HEK293 (cell line): Measurements from ENCODE around the gene CD82.

ENCODE experiments used
- BCL11A ChIP-seq: fragments of 450-650 bp; formaldehyde crosslinking; IDR thresholded peaks from 2 replicates; pipeline ENCODE4 v1.5.1; 2016; ENCODE audit warnings: low read depth, missing biosample characterization, missing genetic modification characterization
- CTCF ChIP-seq: fragments of 450-650 bp; formaldehyde crosslinking; IDR thresholded peaks from 2 replicates; pipeline ENCODE4 v1.5.1; 2016; ENCODE audit warnings: missing biosample characterization, missing genetic modification characterization
- GLIS2 ChIP-seq: fragments of 450-650 bp; formaldehyde crosslinking; IDR thresholded peaks from 2 replicates; pipeline ENCODE4 v1.5.1; 2016; ENCODE audit warnings: missing biosample characterization, missing genetic modification characterization
- KLF7 ChIP-seq: fragments of 450-650 bp; formaldehyde crosslinking; IDR thresholded peaks from 2 replicates; pipeline ENCODE4 v1.5.1; 2016; ENCODE audit warnings: missing biosample characterization, missing genetic modification characterization, borderline replicate concordance
- PATZ1 ChIP-seq: fragments of 450-650 bp; formaldehyde crosslinking; IDR thresholded peaks from 2 replicates; pipeline ENCODE4 v1.5.1; 2016; ENCODE audit warnings: missing biosample characterization, missing genetic modification characterization
- RBAK ChIP-seq: fragments of 450-650 bp; formaldehyde crosslinking; IDR thresholded peaks from 2 replicates; pipeline ENCODE4 v1.5.1; 2016; ENCODE audit warnings: missing biosample characterization, missing genetic modification characterization
- SCRT1 ChIP-seq: fragments of 450-650 bp; formaldehyde crosslinking; IDR thresholded peaks from 2 replicates; pipeline ENCODE4 v1.5.1; 2016; ENCODE audit warnings: missing biosample characterization, missing genetic modification characterization, borderline replicate concordance
- TSHZ1 ChIP-seq: fragments of 450-650 bp; formaldehyde crosslinking; IDR thresholded peaks from 2 replicates; pipeline ENCODE4 v1.5.1; 2016; ENCODE audit warnings: missing biosample characterization, missing genetic modification characterization, borderline replicate concordance
- ZBTB44 ChIP-seq: fragments of 450-650 bp; IDR thresholded peaks from 2 replicates; pipeline ENCODE4 v1.5.1; 2018; ENCODE audit warnings: missing biosample characterization, mild to moderate bottlenecking, missing genetic modification characterization
- ZBTB6 ChIP-seq: fragments of 450-650 bp; formaldehyde crosslinking; IDR thresholded peaks from 2 replicates; pipeline ENCODE4 v1.5.1; 2017; ENCODE audit warnings: missing biosample characterization, missing genetic modification characterization
- ZFP69B ChIP-seq: fragments of 450-650 bp; formaldehyde crosslinking; IDR thresholded peaks from 2 replicates; pipeline ENCODE4 v1.5.1; 2016; ENCODE audit warnings: missing biosample characterization, missing genetic modification characterization
- ZNF133 ChIP-seq: fragments of 450-650 bp; formaldehyde crosslinking; IDR thresholded peaks from 2 replicates; pipeline ENCODE4 v1.5.1; 2016; ENCODE audit warnings: missing biosample characterization, missing genetic modification characterization
- ZNF2 ChIP-seq: fragments of 450-650 bp; formaldehyde crosslinking; IDR thresholded peaks from 2 replicates; pipeline ENCODE4 v1.5.1; 2016; ENCODE audit warnings: missing biosample characterization, missing genetic modification characterization
- ZNF239 ChIP-seq: fragments of 450-650 bp; formaldehyde crosslinking; IDR thresholded peaks from 2 replicates; pipeline ENCODE4 v1.5.1; 2016; ENCODE audit warnings: missing biosample characterization, missing genetic modification characterization
- ZNF24 ChIP-seq: fragments of 450-650 bp; formaldehyde crosslinking; IDR thresholded peaks from 2 replicates; pipeline ENCODE4 v1.5.1; 2016; ENCODE audit warnings: missing biosample characterization, missing genetic modification characterization
- ZNF350 ChIP-seq: fragments of 450-650 bp; formaldehyde crosslinking; IDR thresholded peaks from 2 replicates; pipeline ENCODE4 v1.5.0; 2017; ENCODE audit warnings: missing biosample characterization, mild to moderate bottlenecking, missing genetic modification characterization
- ZNF37A ChIP-seq: fragments of 450-650 bp; IDR thresholded peaks from 2 replicates; pipeline ENCODE4 v1.5.1; 2018; ENCODE audit warnings: missing biosample characterization, missing genetic modification characterization
- ZNF391 ChIP-seq: fragments of 450-650 bp; formaldehyde crosslinking; IDR thresholded peaks from 2 replicates; pipeline ENCODE4 v1.5.1; 2016; ENCODE audit warnings: low read depth, missing biosample characterization, missing genetic modification characterization, borderline replicate concordance
- ZNF416 ChIP-seq: fragments of 450-650 bp; formaldehyde crosslinking; IDR thresholded peaks from 2 replicates; pipeline ENCODE4 v1.5.1; 2016; ENCODE audit warnings: missing biosample characterization, missing genetic modification characterization
- ZNF510 ChIP-seq: fragments of 450-650 bp; formaldehyde crosslinking; IDR thresholded peaks from 2 replicates; pipeline ENCODE4 v1.5.1; 2018; ENCODE audit warnings: mild to moderate bottlenecking, missing genetic modification characterization, missing biosample characterization; ENCODE audit not compliant: insufficient replicate concordance
- ZNF529 ChIP-seq: fragments of 450-650 bp; formaldehyde crosslinking; IDR thresholded peaks from 2 replicates; pipeline ENCODE4 v1.5.1; 2017; ENCODE audit warnings: missing genetic modification characterization, missing biosample characterization; ENCODE audit not compliant: insufficient replicate concordance
- ZNF548 ChIP-seq: fragments of 450-650 bp; formaldehyde crosslinking; IDR thresholded peaks from 2 replicates; pipeline ENCODE4 v1.5.1; 2016; ENCODE audit warnings: missing biosample characterization, missing genetic modification characterization
- ZNF654 ChIP-seq: fragments of 450-650 bp; formaldehyde crosslinking; IDR thresholded peaks from 2 replicates; pipeline ENCODE4 v1.5.1; 2016; ENCODE audit warnings: low read depth, missing biosample characterization, missing genetic modification characterization
- ZNF692 ChIP-seq: fragments of 450-650 bp; formaldehyde crosslinking; IDR thresholded peaks from 2 replicates; pipeline ENCODE4 v1.5.1; 2016; ENCODE audit warnings: missing biosample characterization, missing genetic modification characterization
- ZNF76 ChIP-seq: fragments of 450-650 bp; formaldehyde crosslinking; IDR thresholded peaks from 2 replicates; pipeline ENCODE4; 2016; ENCODE audit warnings: low read depth, missing biosample characterization, missing genetic modification characterization, borderline replicate concordance
- ZNF791 ChIP-seq: fragments of 450-650 bp; formaldehyde crosslinking; IDR thresholded peaks from 2 replicates; pipeline ENCODE4 v1.5.1; 2016; ENCODE audit warnings: missing biosample characterization, missing genetic modification characterization
- ZNF792 ChIP-seq: fragments of 450-650 bp; formaldehyde crosslinking; IDR thresholded peaks from 2 replicates; pipeline ENCODE4 v1.5.1; 2016; ENCODE audit warnings: missing biosample characterization, missing genetic modification characterization
- ZXDB ChIP-seq: fragments of 450-650 bp; formaldehyde crosslinking; IDR thresholded peaks from 2 replicates; pipeline ENCODE4 v1.5.1; 2016; ENCODE audit warnings: missing biosample characterization, missing genetic modification characterization

The CD82 gene

GRCh38 chr11:44621140-44621681, 55.7 kb downstream of the CD82 start (continued):
- TF ChIP-seq ZBTB6 (tag by site-specific recombination) = no peak
- TF ChIP-seq ZNF37A = no peak
- TF ChIP-seq ZNF654 = peak; percentile 76
- TF ChIP-seq ZNF350 (tag by site-specific recombination) = no peak
- TF ChIP-seq ZNF416 (tag by site-specific recombination) = no peak
- peak; percentile 79 for TF ChIP-seq CTCF (tag by site-specific recombination)
- no peak for TF ChIP-seq SCRT1 (tag by site-specific recombination)
- no peak for TF ChIP-seq ZNF510 (tag by site-specific recombination)
- no peak for TF ChIP-seq ZNF529
- TF ChIP-seq PATZ1 (tag by site-specific recombination) = peak; percentile 34; the same call in 1 of the 2 replicates
- TF ChIP-seq ZNF692 (tag by site-specific recombination) = peak; percentile 67; the same call in 1 of the 2 replicates
- no peak for TF ChIP-seq ZBTB44
- no peak for TF ChIP-seq ZNF24 (tag by site-specific recombination)
- peak; percentile 59; the same call in 1 of the 2 replicates for TF ChIP-seq ZFP69B (tag by site-specific recombination)
- TF ChIP-seq GLIS2 = peak; percentile 82
- no peak for TF ChIP-seq ZNF791
- TF ChIP-seq ZXDB (tag by site-specific recombination) = no peak
- no peak for TF ChIP-seq ZNF133 (tag by site-specific recombination)
- no peak for TF ChIP-seq ZNF548
- no peak for TF ChIP-seq RBAK (tag by site-specific recombination)
- TF ChIP-seq BCL11A = no peak
- TF ChIP-seq ZNF239 (tag by site-specific recombination) = no peak
- no peak for TF ChIP-seq ZNF391 (tag by site-specific recombination)
- no peak for TF ChIP-seq ZNF792 (tag by site-specific recombination)
- TF ChIP-seq KLF7 (tag by site-specific recombination) = no peak
- TF ChIP-seq ZNF2 (tag by site-specific recombination) = peak; percentile 63; the same call in 1 of the 2 replicates
- no peak for TF ChIP-seq TSHZ1
- TF ChIP-seq ZNF76 (tag by site-specific recombination) = no peak
